ENCODE data around the gene SERTAD2. TPM values are rescaled to one million over a fixed set of nuclear protein-coding genes. Genes with fewer than 3 reads are reported as not detected.

Gene SERTAD2
- total and polyA plus RNA-seq, 2 of the 4 experiments (the other 2 are of a cell fraction) = 5.0 to 11.0 TPM

- no peak for TF ChIP-seq CTCF (conservative IDR thresholded peaks at IDR 0.05; ENCODE audit: low read depth, low read length)
Measured at GRCh38 chr2:64626146-64626809, 27.4 kb downstream of the SERTAD2 start (continued).

- intact Hi-C loops (cut with micrococcal nuclease) = no loop called here
- Histone ChIP-seq H3K9me3 (ENCODE audit: control insufficient read depth, insufficient read depth, low read length) (no peaks in the 10 kb centered on the region), H2AK5ac (ENCODE audit: low read depth, low read length) (no peak overlapping the region), H4K8ac (ENCODE audit: low read depth in 2 of 2, low read length in 2 of 2) (no peak overlapping the region), H3K9ac (ENCODE audit: low read depth, low read length) (no peak overlapping the region), H3K36me3 (ENCODE audit: control insufficient read depth, insufficient read depth, low read length) (no peaks in the 10 kb centered on the region; the same call in 1 of the 2 replicates), H3K4me2 (ENCODE audit: low read depth, low read length) (no peak overlapping the region), H3K56ac (ENCODE audit: extremely low read depth, insufficient read depth, low read length) (no peak overlapping the region), H4K91ac (ENCODE audit: insufficient read depth, low read depth, low read length) (no peak overlapping the region), H4K5ac (ENCODE audit: low read depth, low read length) (no peak overlapping the region), H3K79me1 (ENCODE audit: low read depth in 1 of 2, low read length in 2 of 2) (no peaks in the 10 kb centered on the region), H2AFZ (replicated peaks; ENCODE audit: low read length, poor library complexity) (no peak overlapping the region), H4K20me1 (ENCODE audit: insufficient read depth, low read length) (peaks cover 6% of the 10 kb centered on the region; the same call in 1 of the 2 replicates), H2BK20ac (ENCODE audit: low read depth, low read length) (no peak overlapping the region), H3K27ac (ENCODE audit: insufficient read depth, low read length) (no peak overlapping the region), H2BK15ac (ENCODE audit: low read depth, low read length) (no peak overlapping the region), H3K9me1 (ENCODE audit: insufficient read depth, low read length) (no peaks in the 10 kb centered on the region), H3K14ac (replicated peaks; ENCODE audit: low read depth, low read length) (no peak overlapping the region), H3K18ac (ENCODE audit: low read depth, low read length) (no peak overlapping the region), H3K27me3 (ENCODE audit: control insufficient read depth, insufficient read depth, low read length) (peaks cover 37% of the 10 kb centered on the region), H3K4me3 (ENCODE audit: insufficient read depth, low read depth, low read length) (no peak overlapping the region), H2BK5ac (ENCODE audit: low read depth, low read length, poor library complexity, severe bottlenecking) (no peak overlapping the region), H2AK9ac (replicated peaks; ENCODE audit: low read depth, low read length, poor library complexity) (no peak overlapping the region), H2BK120ac (ENCODE audit: low read depth, low read length) (no peak overlapping the region), H3K4ac (ENCODE audit: low read depth, low read length) (no peak overlapping the region), H3K23ac (ENCODE audit: low read depth, low read length) (no peak overlapping the region), H3K4me1 (ENCODE audit: control insufficient read depth, insufficient read depth, low read length) (no peaks in the 10 kb centered on the region; the same call in 1 of the 2 replicates)
- ATAC-seq (ENCODE audit: low read depth) (no peak), DNase-seq (no peak)
- no peak for TF ChIP-seq RAD21 (IDR thresholded peaks at IDR 0.05; ENCODE audit: low read length)
- TF ChIP-seq MAFK (IDR thresholded peaks at IDR 0.05; ENCODE audit: low read depth, low read length) = no peak
- no peak for TF ChIP-seq USF2 (IDR thresholded peaks at IDR 0.05; ENCODE audit: low read depth, low read length)
- no peak for TF ChIP-seq BHLHE40 (IDR thresholded peaks at IDR 0.05; ENCODE audit: low read depth, low read length)
- no peak for TF ChIP-seq MAZ (IDR thresholded peaks at IDR 0.05; ENCODE audit: borderline replicate concordance, low read depth, low read length)
- TF ChIP-seq RCOR1 (IDR thresholded peaks at IDR 0.05; ENCODE audit: insufficient replicate concordance, low read length) = no peak
- TF ChIP-seq CEBPB (IDR thresholded peaks at IDR 0.05; ENCODE audit: low read depth, low read length) = no peak
- no peak for TF ChIP-seq POLR2A (IDR thresholded peaks at IDR 0.05; ENCODE audit: low read depth, low read length)
- TF ChIP-seq RFX5 (IDR thresholded peaks at IDR 0.05; ENCODE audit: low read depth, low read length) = no peak
- POLR2A ChIA-PET (ENCODE audit: unreplicated experiment) = no interaction called here
- dilution Hi-C loops (cut with HindIII; ENCODE audit: low sequenced_read_pairs, unreplicated experiment) = no loop called here
- CTCF ChIA-PET = interaction anchor here (0.5 kb wide), 1 partner anchor 53 kb away, joined by 3 read pairs; no protein-coding TSS in a partner anchor
- BruUV-seq (replicated peaks) = no TSS peak
- 89% methylated on average over 3 of the region's 7 CpGs; no CpG with 5 or more reads in 1 of the 2 experiments for WGBS, 2 experiments (ENCODE audit: extremely low coverage in 2 of 2, insufficient read length in 1 of 2)
- in situ Hi-C loops (cut with MboI; ENCODE audit: low sequenced_read_pairs) = no loop called here
Measured at GRCh38 chr2:64625299-64626145, 28.2 kb downstream of the SERTAD2 start.
